GM18909 (cell line): ENCODE results near the gene HMCN2.
"Not testable (repeated sequence)": the region's sequence is repeated elsewhere in the genome, so short reads cannot be mapped to it uniquely, and the experiment has no call there.

Experiments used
- ATAC-seq: cut with Tn5 transposase; IDR thresholded peaks from one replicate; pipeline ENCODE4 v1.9.1; 2021; ENCODE audit warnings: mild to moderate bottlenecking; ENCODE audit not compliant: unreplicated experiment, poor library complexity

The HMCN2 gene

GRCh38 chr9:130327070-130327780 is 61.7 kb downstream of the HMCN2 start:
- no peak for ATAC-seq

- no peak for ATAC-seq
Observed at GRCh38 chr9:130327781-130328348, 62.3 kb downstream of the HMCN2 start.

DNA sequence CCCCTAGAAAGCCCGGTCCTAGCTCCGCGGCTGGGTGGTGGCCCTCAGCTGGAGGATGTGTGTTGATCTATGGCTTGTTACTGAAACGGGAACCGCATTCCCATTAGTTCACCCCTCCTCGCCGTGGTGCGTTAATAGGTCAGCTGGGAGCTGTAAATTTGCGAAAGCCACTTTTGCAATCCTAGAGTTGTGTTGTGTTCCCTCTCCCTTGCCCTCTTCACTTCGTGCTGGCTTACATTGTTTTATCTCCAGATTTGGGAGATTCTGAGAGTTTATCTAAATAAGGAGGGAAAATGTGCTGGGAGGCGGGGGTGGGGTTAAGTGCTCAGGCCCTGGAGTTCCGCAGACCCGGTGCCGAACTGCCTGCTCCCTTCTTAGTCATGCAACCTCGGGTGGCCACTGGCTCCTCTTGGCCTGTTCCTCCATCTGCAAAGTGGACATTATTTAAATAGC is 62.8 kb downstream of the HMCN2 start:
- no peak for ATAC-seq

DNA sequence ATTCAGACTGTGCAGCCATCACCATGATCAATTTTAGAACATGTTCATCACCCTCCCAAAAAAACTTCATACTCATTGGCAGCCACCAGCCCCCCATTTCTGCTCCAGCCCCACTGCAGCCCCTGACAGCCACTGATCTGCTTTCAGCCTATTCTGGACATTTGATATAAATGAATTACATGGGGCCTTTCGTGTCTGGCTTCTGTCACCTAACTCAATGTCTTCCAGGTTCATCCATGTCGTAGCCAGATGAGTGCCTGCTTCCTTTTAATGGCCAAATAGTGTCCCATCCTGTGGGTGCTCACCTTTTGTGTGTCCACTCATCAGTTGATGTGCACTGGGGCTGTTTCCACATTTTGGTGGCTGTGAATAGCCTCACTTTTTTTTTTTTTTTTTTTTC is 63.5 kb downstream of the HMCN2 start:
- no peak for ATAC-seq

DNA sequence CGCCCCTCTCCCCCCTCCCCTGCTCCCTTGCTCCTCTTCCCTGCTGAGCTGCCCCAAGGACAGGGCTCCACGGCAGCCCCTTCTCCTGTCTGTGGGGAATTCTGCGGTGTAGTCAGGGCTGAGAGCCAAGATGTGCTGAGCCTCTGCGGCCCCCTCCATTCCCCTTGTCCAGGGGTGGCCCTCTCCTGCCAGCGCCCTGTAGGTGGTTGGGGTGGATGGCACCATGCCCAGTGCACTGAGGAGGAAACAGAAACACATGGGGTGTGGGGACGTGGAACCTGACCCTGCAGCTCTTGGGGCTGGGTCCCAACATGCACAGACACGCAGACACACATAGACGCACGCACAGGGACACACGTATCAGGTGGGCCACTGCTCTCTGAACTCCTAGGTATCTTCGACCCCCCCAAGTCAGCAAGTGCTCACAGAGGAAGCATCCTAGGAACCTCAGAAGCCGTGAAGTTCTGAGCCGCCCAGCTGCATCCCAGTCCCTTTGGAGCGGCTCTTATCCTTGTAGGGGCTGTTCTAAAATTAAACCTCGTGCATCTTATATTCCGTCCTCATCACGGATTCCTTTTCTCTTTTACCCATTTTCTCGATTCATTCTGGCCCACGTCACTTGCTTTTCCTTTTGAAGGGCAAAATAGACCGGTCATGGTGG is 64.8 kb downstream of the HMCN2 start:
- no peak for ATAC-seq

DNA sequence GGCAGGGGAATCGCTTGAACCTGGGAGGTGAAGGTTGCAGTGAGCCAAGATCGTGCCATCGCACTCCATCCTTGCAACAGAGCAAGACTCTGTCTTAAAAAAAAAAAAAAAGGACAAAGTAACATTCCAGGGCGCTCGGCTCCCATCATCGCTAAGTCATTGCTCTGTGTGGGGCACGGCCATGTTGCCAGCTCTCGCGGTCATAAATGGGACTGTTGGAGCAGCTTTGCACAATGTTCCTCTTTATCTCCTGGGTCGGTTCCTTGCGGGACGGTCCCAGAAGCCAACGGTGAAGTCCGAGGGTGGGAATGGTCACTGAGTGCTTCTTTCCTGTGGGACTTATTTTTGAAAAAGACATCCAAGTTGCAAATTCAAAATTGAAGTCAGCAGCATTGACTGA is 65.5 kb downstream of the HMCN2 start:
- ATAC-seq = no peak

GRCh38 chr9:130331573-130331972 is 66.0 kb downstream of the HMCN2 start:
- no peak for ATAC-seq

DNA sequence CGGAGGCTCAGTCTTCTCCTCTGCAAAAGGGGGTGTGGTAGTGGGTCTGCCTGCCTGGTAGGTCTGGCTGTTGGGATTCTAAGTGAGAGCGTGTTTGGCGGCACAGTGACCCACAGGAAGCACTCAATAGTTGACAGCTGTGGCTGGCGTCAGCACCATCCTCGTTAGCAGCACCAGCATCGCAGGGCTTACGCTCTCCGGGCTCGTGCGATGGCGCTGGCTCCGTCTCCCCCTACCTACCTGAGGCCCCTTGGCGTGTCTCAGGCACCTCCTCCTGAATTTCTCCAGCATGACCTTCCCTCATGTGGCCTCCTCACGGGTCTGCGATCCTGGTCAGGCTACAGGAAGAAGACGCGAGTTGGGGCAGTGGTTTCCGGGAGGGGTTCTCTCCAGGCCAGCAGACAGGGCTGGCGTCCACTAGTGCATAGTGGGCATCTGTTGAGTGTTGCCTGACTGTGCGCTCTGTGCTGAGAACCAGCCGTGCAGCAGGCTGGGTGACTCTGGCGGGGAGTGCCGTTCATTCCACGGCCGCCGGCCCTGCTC is 66.9 kb downstream of the HMCN2 start:
- ATAC-seq = no peak

DNA sequence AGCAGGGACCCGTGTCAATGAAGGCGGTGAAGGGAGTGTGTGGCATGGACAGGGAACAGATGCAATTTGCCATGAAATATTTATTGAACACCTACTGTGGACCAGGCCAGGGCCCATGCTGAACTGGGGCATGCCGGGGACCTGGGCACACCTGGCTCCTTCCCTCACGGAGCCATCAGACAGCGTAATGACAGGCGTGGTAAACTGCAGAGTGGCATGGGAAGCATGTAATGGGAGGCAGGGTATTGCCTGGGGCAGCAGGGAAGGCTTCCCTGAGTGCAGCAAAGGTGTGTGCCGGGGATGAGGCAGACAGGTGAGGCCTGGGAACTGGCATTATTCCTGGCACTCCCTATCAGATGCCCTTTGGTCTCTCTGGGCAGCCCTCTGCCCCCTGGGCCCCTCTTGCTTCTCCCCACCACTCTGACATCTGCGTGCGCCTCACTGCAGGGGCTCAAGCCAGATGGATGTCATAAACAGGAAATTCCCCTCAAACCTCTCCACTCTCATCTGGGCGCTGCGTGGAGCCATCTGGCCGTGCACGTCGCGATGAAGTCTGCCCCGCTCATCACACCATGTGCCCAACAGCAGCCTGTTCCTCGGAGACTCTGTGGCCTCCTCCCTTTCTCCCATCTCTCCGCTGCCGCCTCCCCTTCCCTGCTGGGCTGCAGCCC is 67.6 kb downstream of the HMCN2 start:
- no peak for ATAC-seq

- ATAC-seq = no peak
Observed at GRCh38 chr9:130333712-130334062, 68.1 kb downstream of the HMCN2 start.

GRCh38 chr9:130334915-130335314 is 69.4 kb downstream of the HMCN2 start:
- no peak for ATAC-seq

GRCh38 chr9:130336027-130336610 is 70.6 kb downstream of the HMCN2 start:
- ATAC-seq = no peak

GRCh38 chr9:130336885-130337284 is 71.3 kb downstream of the HMCN2 start:
- ATAC-seq = no peak

DNA sequence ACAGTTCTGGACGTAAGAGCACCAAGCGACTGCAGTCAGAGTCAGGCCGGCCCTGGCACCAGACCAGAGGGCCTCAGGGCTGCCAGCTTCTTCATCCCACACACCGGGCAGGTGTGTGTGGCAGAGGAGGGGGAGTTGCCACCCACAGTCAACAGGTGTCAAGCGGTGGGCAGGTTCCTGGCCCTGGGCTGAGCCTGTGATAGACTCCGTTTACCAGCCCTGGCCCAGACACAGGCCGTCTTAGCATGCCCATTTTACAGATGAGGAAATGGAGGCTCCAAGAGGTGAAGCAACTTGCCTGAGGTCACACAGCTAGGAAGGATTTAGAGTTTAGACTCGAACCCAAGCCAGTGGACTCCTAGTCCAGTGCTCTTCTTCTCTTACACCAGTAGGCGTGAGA is 71.8 kb downstream of the HMCN2 start:
- ATAC-seq = no peak

DNA sequence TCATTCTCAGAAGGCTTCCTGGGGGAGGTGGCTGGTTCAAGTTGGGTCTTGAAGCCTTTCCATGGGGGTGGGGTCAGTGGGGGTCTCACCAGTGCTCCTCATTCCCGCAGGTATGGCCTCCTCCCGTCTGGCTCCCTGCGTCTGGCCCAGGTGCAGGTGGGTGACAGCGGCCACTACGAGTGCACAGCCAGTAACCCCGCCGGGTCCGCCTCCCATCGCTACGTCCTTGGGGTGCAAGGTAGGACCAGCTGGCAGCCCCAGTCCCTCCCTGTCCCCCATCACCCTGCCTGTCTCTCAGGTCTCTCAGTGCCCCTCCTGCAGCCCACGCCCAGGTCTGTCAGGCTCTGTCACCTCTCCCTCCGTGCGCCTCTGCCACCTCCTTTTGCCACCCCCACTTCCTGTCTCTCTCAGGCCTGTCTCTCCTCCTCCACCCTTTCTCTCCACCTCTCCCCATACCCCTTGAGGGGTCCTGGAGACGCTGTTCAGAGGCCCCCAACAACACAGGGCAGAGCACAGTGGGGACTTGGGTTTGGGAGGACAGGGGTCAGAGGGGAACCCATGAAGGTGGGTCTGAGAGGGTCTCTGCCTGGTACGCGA is 72.3 kb downstream of the HMCN2 start:
- ATAC-seq = no peak

GRCh38 chr9:130338891-130339290 is 73.3 kb downstream of the HMCN2 start:
- not testable (repeated sequence) for ATAC-seq

GRCh38 chr9:130339306-130339705 is 73.7 kb downstream of the HMCN2 start:
- no peak for ATAC-seq

DNA sequence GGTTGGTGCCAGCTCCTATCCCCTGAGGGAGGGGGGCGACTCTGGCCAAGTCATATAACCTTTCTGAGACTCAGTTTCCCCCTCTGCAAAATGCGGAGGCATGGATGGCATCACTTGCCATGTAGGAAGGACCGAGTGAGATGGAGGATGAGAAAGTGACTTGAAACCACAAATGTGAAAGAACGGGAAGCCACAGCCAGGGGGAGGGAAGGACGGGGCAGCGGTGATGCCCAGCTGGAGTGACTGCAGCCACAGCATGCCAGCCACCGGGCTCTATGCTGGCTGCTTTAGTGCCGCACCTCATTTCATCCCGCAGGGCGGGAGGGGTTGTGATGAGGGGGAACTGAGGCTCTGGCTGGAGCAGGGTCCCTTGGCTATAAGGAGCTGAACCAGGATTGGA is 74.5 kb downstream of the HMCN2 start:
- no peak for ATAC-seq

- ATAC-seq = not testable (repeated sequence)
Observed at GRCh38 chr9:130340557-130340956, 75.0 kb downstream of the HMCN2 start.

- no peak for ATAC-seq
Observed at GRCh38 chr9:130341128-130341527, 75.6 kb downstream of the HMCN2 start.
